GM18520 (cell line): ENCODE measurements around the gene CELF4.

Experiments
- ATAC-seq: cut with Tn5 transposase; IDR thresholded peaks from one replicate; pipeline ENCODE4 v1.9.1; 2021; ENCODE audit not compliant: unreplicated experiment

The CELF4 gene

GRCh38 chr18:37574113-37574512 is 8.5 kb upstream of the CELF4 start:
- ATAC-seq = no peak

DNA sequence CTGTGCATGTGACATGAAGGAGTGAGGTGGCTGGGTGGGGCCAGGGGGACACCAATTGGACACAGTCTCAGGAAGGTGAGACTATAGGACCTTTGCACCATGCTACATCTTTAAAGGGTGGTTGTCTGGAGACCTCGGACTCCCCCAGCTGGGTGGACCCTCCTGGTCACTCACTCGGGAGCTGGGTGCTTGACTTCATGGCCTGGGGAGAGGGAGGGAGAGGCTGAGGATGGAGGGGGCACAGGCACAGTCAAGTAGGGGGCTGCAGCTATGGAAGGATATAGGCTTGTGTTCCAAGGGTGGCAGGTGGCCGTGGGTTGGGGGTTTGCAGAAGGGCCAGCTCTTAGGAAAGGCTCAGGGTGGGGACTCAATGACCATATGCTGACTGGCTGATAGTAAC is 7.1 kb upstream of the CELF4 start:
- ATAC-seq = no peak

DNA sequence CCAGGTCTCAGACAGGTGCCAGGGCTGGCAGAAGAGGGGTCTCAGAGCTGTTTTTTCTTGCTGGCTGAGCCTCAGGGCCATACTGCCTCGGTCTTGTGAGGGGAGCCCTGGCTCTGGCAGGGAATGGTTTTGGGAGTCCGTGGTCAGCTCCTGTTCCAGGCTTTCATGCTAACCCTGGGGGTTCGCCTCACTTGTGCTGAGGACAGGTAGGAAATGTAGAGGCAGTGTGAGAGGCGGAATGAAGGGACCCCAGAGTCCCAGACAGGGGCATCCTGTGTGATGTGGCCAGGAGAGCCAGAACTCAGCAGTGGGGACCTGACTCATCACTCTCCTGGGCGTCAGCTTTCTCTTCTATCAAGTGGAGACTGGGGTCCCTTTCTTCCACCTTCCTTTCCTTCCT is 5.7 kb upstream of the CELF4 start:
- no peak for ATAC-seq

DNA sequence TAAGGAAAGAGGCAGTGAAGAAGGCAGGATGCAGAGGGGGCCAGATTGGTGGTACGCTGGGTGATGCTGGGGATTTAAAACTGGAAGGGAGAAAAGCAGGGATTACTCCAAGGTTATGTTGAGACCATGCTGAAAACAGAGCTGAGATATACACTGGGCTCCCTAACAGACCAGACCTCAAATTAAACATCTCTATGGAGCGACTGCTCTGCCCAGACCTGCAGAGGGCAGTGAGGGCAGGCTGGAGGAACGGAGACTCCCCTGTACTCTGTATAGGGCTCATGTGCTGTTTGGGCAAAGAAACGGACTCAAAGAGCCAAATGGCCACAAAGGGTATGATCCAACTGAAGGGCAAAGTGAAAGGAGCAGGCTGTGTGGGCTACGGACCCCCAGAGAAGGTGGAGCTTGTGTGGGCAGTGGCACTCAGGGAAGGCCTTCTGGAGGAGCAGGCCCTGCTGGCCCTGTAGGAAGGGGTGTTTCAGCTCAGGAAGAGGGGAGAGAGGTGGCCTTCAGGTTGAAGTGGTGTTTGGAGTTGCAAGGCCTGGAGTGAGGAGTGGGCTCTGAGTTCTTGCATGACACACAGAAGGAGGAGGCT is 4.8 kb upstream of the CELF4 start:
- ATAC-seq = no peak

DNA sequence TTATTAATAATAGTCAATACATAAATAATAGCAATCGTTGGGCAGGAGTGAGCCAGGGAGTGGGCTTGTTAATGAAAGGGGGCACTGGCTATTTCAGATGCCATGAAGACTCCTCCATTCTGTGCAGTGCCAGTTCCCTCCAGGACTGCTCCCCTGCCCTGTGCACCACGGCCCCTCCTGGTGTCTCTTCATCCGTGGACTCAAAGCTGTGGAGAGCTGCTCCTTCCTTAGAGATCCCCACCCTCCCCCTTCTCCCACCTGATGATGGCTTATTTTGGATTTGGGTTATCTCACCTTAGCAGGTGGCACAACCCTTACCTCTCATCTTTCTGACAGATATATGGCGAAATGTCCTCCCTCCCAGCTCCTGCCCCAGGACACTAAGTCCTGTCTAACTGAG is 3.1 kb upstream of the CELF4 start:
- no peak for ATAC-seq

DNA sequence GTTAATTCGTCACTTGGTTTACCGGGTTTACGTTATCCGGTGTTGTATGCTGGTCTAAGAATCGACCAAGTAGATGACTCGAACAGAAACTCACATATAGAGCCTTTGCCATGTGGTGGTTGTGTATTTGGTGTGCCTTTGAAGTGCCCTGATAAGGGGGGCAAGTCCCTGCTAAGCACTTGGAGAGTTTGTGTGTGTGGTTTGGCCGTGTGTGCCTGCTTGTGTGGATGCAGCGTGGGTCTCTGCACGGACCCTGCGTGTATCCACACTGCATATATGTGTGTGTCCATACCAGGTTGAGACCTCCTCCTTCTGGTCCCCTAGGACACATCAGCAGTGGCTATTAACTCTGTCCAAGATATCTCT is 2.4 kb upstream of the CELF4 start:
- no peak for ATAC-seq

DNA sequence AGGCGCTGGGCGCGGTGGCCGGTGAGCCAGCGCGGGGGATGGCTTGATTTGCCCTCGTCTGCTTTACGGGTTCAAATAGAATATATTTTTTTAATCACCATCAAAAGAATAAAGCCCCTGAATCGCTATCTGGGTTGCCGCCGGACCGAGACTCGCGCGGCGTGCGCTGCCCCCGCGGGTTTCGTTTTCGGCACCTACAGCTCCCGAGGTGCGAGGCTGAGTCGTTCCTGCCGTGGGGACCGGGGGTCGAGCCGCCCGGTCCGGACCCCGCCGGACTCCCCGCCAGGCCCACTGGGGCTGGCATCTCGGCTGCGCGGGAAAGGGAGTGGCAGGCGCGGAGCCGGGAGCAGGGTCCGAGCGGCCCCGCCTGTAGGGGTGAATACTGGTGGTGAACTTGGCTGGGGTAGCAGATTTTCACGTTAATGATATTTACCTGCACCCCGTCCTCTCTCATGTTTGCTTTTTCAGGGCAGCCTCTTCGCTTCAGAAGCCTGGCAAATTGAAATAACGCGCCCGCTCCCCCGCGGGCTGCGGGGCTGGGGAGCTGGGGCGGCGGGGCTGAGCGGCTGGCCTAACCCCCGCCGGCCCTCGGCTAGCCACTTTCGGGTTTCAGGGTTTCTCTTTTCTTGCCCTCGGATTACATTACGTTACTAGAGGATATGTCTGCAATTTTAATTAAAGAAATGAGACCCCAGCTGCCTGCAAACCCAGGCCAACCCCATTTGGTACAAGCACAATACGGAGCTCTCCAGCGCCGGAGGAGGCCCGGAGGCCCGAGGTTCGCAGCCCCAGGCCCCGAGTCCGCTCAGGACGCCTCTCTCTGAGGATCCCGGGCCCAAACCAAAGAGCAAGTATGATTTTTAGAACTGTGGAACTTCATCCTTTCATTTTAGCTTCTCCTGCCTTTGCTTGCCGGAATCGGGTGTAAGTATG is 1.7 kb upstream of the CELF4 start:
- no peak for ATAC-seq

GRCh38 chr18:37566479-37567060 is 972 bp upstream of the CELF4 start:
- no peak for ATAC-seq

DNA sequence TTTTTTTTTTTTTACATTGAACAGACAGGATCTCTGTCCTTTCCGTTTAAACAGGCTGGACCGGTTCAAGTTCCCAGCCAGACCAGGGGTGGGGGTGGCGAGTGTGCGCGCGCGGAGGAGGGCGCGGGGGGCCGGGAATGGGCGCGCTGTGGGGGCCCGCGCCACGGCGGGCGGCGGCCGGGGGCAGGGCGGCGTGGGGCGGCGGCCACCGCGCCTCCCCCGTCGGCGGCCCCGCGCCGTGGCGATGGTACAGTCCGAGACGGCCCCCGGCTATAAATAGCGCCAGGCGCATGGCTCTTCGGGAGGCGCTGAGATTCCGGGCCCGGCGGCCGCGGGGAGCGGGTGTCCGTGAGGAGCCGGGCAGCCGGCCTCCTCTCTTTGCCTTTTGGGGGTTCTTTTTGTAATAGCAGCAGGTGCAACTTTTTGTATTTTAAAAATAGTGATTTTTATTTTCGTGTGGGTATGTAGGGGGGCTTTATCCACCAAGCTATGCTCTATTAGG is 430 bp upstream of the CELF4 start:
- ATAC-seq = no peak

GRCh38 chr18:37564711-37565100 is 892 bp downstream of the CELF4 start:
- ATAC-seq = no peak

DNA sequence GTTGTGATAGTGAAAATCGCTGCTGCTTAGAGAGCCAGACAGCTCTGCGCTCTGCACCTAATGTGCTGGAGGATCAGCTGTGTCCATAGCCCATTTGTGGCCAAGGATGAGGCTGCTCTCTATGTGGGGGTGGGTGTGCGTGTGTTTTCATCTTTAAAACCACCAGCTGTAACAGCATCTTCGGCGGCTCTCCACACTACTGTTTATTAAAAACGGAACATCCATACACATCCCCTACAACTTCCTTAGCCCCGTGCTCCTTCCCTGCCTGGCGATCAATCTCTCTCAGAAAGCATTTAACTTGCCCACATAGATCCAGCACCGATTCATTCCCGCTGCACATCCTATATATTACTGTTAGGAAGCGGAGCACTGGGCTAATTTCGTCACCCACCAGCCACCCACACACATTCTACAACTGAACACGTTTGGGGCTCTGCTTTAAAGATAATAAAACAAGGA is 1.6 kb downstream of the CELF4 start:
- no peak for ATAC-seq

DNA sequence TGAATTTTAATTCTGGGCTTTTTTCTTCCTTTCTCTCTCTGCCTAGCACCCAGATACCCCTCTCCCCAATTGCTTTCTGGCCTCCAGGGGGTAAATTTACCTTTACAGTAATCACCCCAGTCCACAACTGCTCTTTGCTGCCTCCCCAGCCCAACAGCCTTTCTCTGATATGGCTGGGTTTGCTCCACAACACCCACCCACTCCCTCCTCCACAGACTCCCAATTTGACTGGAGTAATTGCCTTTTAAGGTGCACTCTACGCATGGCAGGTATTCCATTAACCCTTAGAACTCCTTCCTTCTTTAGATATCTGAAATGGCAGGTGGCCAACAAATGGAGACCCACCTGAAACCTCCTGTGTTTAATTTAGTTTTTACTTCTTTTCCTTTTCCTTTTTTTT is 3.6 kb downstream of the CELF4 start:
- no peak for ATAC-seq

- no peak for ATAC-seq
Observed at GRCh38 chr18:37560003-37560402, 5.6 kb downstream of the CELF4 start.

DNA sequence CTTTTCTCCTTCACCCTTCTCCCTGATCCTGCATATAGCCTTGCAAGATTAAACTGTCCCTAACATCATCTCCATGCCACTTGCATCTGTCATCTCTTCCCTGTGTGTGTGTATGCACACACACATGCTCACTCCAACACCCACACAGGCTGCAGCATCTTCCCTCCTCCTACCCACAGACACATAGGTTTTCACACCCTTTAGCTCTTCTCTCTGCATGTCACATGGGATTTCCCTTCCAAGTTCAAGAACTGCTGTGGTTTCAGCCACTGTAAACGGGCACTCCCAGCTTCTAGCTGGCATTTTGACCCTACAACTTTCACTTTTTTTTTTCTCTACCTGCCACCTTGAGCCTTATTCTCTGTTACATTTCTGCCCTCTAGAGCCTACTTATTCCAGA is 6.4 kb downstream of the CELF4 start:
- peak; percentile 82 for ATAC-seq

- no peak for ATAC-seq
Observed at GRCh38 chr18:37554399-37554787, 11.2 kb downstream of the CELF4 start.

DNA sequence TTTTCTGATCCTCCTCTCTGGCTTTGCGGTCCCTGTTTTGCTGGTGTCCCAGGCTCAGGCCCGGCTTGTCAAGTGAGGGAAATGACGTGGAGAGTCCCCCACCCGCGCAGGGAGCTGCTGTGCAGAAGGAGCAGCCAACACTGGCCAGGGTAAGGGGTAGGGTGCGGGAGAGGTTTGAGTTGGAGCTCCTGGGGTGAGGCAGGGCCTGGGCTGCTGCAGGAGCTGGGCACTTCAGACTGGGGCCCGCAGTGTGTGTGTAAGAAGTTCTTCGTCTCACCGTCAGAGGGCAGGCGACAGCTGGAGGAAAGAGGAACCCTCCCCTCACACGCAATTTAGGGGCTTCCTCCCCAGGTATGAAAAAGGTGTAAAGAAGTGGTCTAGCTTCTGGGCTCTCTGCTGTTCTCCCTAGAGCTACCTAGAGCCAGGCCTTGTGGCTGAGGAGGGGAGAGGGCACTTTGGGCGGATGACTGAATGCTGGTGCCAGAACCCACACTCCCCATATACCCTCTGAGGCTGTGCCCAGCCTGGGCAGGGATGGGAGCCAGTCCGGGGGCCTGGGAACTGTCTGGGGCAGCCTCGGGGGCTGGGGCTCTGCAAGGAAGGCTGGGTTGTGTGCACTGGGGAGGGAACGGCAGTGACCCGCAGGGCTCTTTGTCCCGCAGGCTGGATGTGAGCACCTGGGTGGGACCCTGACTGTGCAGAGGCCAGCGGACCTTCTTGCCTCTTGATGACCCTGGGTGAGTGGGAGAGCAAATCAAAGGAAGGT is 11.8 kb downstream of the CELF4 start:
- no peak for ATAC-seq

- no peak for ATAC-seq
Observed at GRCh38 chr18:37552286-37552685, 13.3 kb downstream of the CELF4 start.

DNA sequence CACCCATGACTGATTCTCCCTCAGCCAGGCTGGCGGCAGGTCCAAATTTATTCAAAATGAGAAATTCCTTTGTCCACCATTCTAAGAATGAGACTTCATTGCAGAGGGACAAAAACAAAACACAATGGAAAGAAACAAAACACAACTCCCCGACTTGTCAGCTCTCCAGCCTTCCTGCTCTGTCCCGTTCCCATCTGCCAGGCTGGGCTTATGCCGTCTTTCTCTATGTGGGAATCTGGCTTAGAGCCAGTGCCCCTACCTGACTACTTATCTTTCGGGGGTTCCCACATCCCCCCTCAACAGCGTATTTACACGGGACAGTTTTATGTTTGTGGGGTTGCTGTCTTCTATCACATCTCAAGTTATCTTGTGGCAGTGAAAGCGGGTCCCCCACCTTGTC is 13.8 kb downstream of the CELF4 start:
- no peak for ATAC-seq

- no peak for ATAC-seq
Observed at GRCh38 chr18:37551249-37551648, 14.3 kb downstream of the CELF4 start.

- ATAC-seq = no peak
Observed at GRCh38 chr18:37550118-37550875, 15.3 kb downstream of the CELF4 start.
